H9 (cell line): ENCODE measurements around the gene FOXR1. TPM values are rescaled to one million over a fixed set of nuclear protein-coding genes. Genes with fewer than 3 reads are reported as not detected.

Source experiments
- DNase-seq: peaks from one replicate; pipeline ENCODE4 v3.0.0-alpha.2; 2017
- H2AFZ ChIP-seq: one replicate; pipeline ENCODE4 v1.6.1; 2013; ENCODE audit warnings: mild to moderate bottlenecking, low read length, control low read depth, moderate library complexity
- H2AK5ac ChIP-seq: 2 replicates; pipeline ENCODE4 v1.6.1; 2013; ENCODE audit warnings: low read length, control low read depth, mixed read lengths; ENCODE audit not compliant: insufficient read length
- H2BK120ac ChIP-seq: one replicate; pipeline ENCODE4 v1.6.1; 2013; ENCODE audit warnings: low read depth, mild to moderate bottlenecking, low read length, control low read depth, inconsistent platforms; ENCODE audit not compliant: poor library complexity, severe bottlenecking
- H2BK12ac ChIP-seq: 2 replicates; pipeline ENCODE4 v1.6.1; 2013; ENCODE audit warnings: low read length, control low read depth, mixed read lengths, low read depth; ENCODE audit not compliant: insufficient read length
- H2BK15ac ChIP-seq: 2 replicates; pipeline ENCODE4 v1.6.1; 2013; ENCODE audit warnings: low read depth, low read length, control low read depth
- H2BK20ac ChIP-seq: one replicate; pipeline ENCODE4 v1.6.1; 2013; ENCODE audit warnings: low read depth, mild to moderate bottlenecking, low read length, control low read depth, inconsistent platforms; ENCODE audit not compliant: poor library complexity, severe bottlenecking
- H2BK5ac ChIP-seq: 2 replicates; pipeline ENCODE4 v1.6.1; 2013; ENCODE audit warnings: low read length, control low read depth, mixed read lengths; ENCODE audit not compliant: insufficient read length
- H3K14ac ChIP-seq: 2 replicates; pipeline ENCODE4 v1.6.1; 2013; ENCODE audit warnings: low read length, control low read depth; ENCODE audit not compliant: insufficient read depth
- H3K18ac ChIP-seq: 2 replicates; pipeline ENCODE4 v1.6.1; 2013; ENCODE audit warnings: low read depth, mild to moderate bottlenecking, mixed read lengths, low read length, control low read depth; ENCODE audit not compliant: insufficient read length
- H3K23ac ChIP-seq: 2 replicates; pipeline ENCODE4 v1.6.1; 2013; ENCODE audit warnings: low read length, control low read depth, mixed read lengths, low read depth; ENCODE audit not compliant: insufficient read length
- H3K23me2 ChIP-seq: 2 replicates; pipeline ENCODE4 v1.6.1; 2013; ENCODE audit warnings: low read depth, mild to moderate bottlenecking, mixed read lengths, low read length, control low read depth; ENCODE audit not compliant: insufficient read length, poor library complexity, severe bottlenecking
- H3K27ac ChIP-seq: 2 replicates; pipeline ENCODE4 v1.5.1; 2013; ENCODE audit warnings: low read length, control low read depth, mixed read lengths, low read depth; ENCODE audit not compliant: insufficient read length
- H3K27me3 ChIP-seq: 2 replicates; pipeline ENCODE4 v1.6.1; 2013; ENCODE audit warnings: low read length, control low read depth, inconsistent platforms; ENCODE audit not compliant: insufficient read depth
- H3K4ac ChIP-seq: 2 replicates; pipeline ENCODE4 v1.6.1; 2013; ENCODE audit warnings: low read depth, mild to moderate bottlenecking, control low read depth, inconsistent platforms, low read length, moderate library complexity
- H3K4me1 ChIP-seq: 2 replicates; pipeline ENCODE4 v1.6.1; 2013; ENCODE audit warnings: low read length, control low read depth, inconsistent platforms; ENCODE audit not compliant: insufficient read depth
- H3K4me2 ChIP-seq: 2 replicates; pipeline ENCODE4 v1.6.1; 2013; ENCODE audit warnings: low read length, control low read depth, mixed read lengths; ENCODE audit not compliant: insufficient read length, insufficient read depth
- H3K56ac ChIP-seq: 2 replicates; pipeline ENCODE4 v1.6.1; 2013; ENCODE audit warnings: low read depth, mild to moderate bottlenecking, mixed read lengths, low read length, control low read depth; ENCODE audit not compliant: insufficient read length
- H3K79me1 ChIP-seq: 2 replicates; pipeline ENCODE4 v1.6.1; 2013; ENCODE audit warnings: low read depth, mild to moderate bottlenecking, moderate library complexity, low read length, control low read depth, inconsistent platforms; ENCODE audit not compliant: insufficient read depth, poor library complexity, severe bottlenecking
- H3K79me2 ChIP-seq: 2 replicates; pipeline ENCODE4 v1.6.1; 2013; ENCODE audit warnings: low read length, control low read depth, inconsistent platforms; ENCODE audit not compliant: insufficient read depth
- H3K9ac ChIP-seq: 2 replicates; pipeline ENCODE4 v1.6.1; 2013; ENCODE audit warnings: low read length, control low read depth, mixed read lengths; ENCODE audit not compliant: insufficient read length; ENCODE audit errors: extremely low read depth
- H3K9me3 ChIP-seq: one replicate; pipeline ENCODE4 v1.6.1; 2013; ENCODE audit warnings: low read depth, low read length, inconsistent platforms; ENCODE audit not compliant: control insufficient read depth
- H3T11ph ChIP-seq: one replicate; pipeline ENCODE4 v1.6.1; 2013; ENCODE audit warnings: mild to moderate bottlenecking, low read length, control low read depth, inconsistent platforms
- H4K20me1 ChIP-seq: one replicate; pipeline ENCODE4 v1.6.1; 2013; ENCODE audit not compliant: control insufficient read depth, insufficient read length, insufficient read depth
- H4K5ac ChIP-seq: 2 replicates; pipeline ENCODE4 v1.6.1; 2013; ENCODE audit warnings: low read depth, mild to moderate bottlenecking, mixed read lengths, low read length, control low read depth; ENCODE audit not compliant: insufficient read length
- H4K8ac ChIP-seq: replicated peaks from 2 replicates; pipeline ENCODE4 v1.6.1; 2013; ENCODE audit warnings: low read length, control low read depth, mixed read lengths, low read depth; ENCODE audit not compliant: insufficient read length
- H4K91ac ChIP-seq: 2 replicates; pipeline ENCODE4 v1.6.1; 2013; ENCODE audit warnings: low read depth, mild to moderate bottlenecking, moderate library complexity, mixed read lengths, low read length, control low read depth; ENCODE audit not compliant: insufficient read length
- H3K27ac Mint-ChIP-seq, 3 experiments: 2 replicates in 2 of 3; 3 replicates in 1 of 3; pipeline ENCODE4 v1.8.0; 2020 to 2021; ENCODE audit warnings: mixed read lengths in 3 of 3, mild to moderate bottlenecking in 1 of 3, moderate library complexity in 1 of 3
- H3K27me3 Mint-ChIP-seq: 2 replicates; pipeline ENCODE4 v1.8.0; 2021; ENCODE audit warnings: low read depth, mild to moderate bottlenecking, moderate library complexity, mixed read lengths
- H3K36me3 Mint-ChIP-seq, 3 experiments: 2 replicates in 2 of 3; 3 replicates in 1 of 3; pipeline ENCODE4 v1.8.0; 2020 to 2021; ENCODE audit warnings: low read depth in 3 of 3, mixed read lengths in 3 of 3; ENCODE audit not compliant: insufficient read depth in 1 of 3
- H3K4me1 Mint-ChIP-seq, 2 experiments: 2 replicates each; pipeline ENCODE4 v1.8.0; 2020; ENCODE audit warnings: mixed read lengths in 2 of 2
- H3K4me3 Mint-ChIP-seq, 2 experiments: 2 replicates in 1 of 2; 3 replicates in 1 of 2; pipeline ENCODE4 v1.8.0; 2020 to 2021; ENCODE audit warnings: mild to moderate bottlenecking in 2 of 2, mixed read lengths in 2 of 2, moderate library complexity in 1 of 2
- H3K9me3 Mint-ChIP-seq, 2 experiments: 2 replicates in 1 of 2; 3 replicates in 1 of 2; pipeline ENCODE4 v1.8.0; 2020; ENCODE audit warnings: mild to moderate bottlenecking in 2 of 2, mixed read lengths in 2 of 2, moderate library complexity in 1 of 2
- WGBS: extraction: QIAGEN DNeasy Blood & Tissue Kit; methylation state at CpG from one replicate; pipeline ENCODE4 v1.1.7; 2013; ENCODE audit warnings: missing lambda C conversion rate, low lambda C conversion rate, mixed read lengths; ENCODE audit not compliant: insufficient read length; ENCODE audit errors: extremely low coverage; 5-methylcytosine and 5-hydroxymethylcytosine counted together
- total RNA-seq: library from RNA; stranded (reverse); gene quantifications from 2 replicates; pipeline ENCODE4 v1.2.1, GENCODE V29; 2021
- TF ChIP-seq, protein P1 (sequence below): fragments of 200-600 bp; sonication (generic); conservative IDR thresholded peaks from 3 replicates; pipeline ENCODE4 v1.8.0; 2021; ENCODE audit warnings: antibody characterized with exemption, mild to moderate bottlenecking

Gene FOXR1
- total RNA-seq, 1 experiment from 2014 or later = not detected

DNA sequence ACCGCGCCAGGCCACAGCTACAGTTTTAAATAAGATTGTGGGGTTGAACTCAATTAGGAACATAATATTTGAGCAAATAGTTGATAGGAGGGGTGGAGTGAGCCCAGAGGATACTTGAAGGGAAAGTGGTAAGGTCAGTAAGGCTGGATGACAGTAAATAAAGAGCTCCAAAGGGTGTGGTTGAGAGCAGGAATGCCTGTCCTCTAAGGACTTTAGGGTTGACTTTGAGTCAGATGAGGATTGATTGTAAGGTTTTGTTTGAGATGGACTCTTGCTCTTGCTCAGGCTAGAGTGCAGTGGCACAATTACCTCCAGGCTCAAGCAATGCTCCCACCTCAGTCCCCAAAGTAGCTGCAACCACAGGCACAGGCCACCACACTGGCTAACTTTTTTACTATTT lies 2.4 kb downstream of the FOXR1 start:
- no peak overlapping the region for H2BK15ac ChIP-seq
- no peak overlapping the region for H3T11ph ChIP-seq
- no peak overlapping the region for H3K27ac ChIP-seq
- H3K23me2 ChIP-seq = no peaks in the 10 kb centered on the region
- no peaks in the 10 kb centered on the region for H3K27me3 ChIP-seq
- H4K8ac ChIP-seq = no peak overlapping the region
- Mint-ChIP-seq H3K27ac (no peak overlapping the region; a peak in 1 of 7 replicates), H3K27me3 (peaks cover 8% of the 10 kb centered on the region; the same call in 1 of the 2 replicates), H3K36me3 (no peaks in the 10 kb centered on the region), H3K4me3 (no peak overlapping the region), H3K4me1 (peaks cover 0 to 4% of the 10 kb centered on the region in 2 experiments; a peak in 2 of 4 replicates), H3K9me3 (peaks cover 0 to 2% of the 10 kb centered on the region in 2 experiments; a peak in 2 of 5 replicates)
- H2AK5ac ChIP-seq = no peak overlapping the region
- no peak for DNase-seq
- H2BK120ac ChIP-seq = no peak overlapping the region
- no peaks in the 10 kb centered on the region for H3K9me3 ChIP-seq
- no peak overlapping the region for H3K9ac ChIP-seq
- no peak overlapping the region for H4K91ac ChIP-seq
- no peak overlapping the region for H2BK20ac ChIP-seq
- no peaks in the 10 kb centered on the region for H3K79me1 ChIP-seq
- no peaks in the 10 kb centered on the region for H3K4me1 ChIP-seq
- H2AFZ ChIP-seq = no peak overlapping the region
- H2BK5ac ChIP-seq = no peak overlapping the region
- H2BK12ac ChIP-seq = no peak overlapping the region
- H4K20me1 ChIP-seq = no peaks in the 10 kb centered on the region
- H3K4me2 ChIP-seq = no peak overlapping the region
- no peaks in the 10 kb centered on the region for H3K79me2 ChIP-seq
- WGBS = no CpG with 5 or more reads among the region's 2 CpGs
- no peak overlapping the region for H3K23ac ChIP-seq
- H3K56ac ChIP-seq = no peak overlapping the region
- H4K5ac ChIP-seq = no peak overlapping the region
- TF ChIP-seq, protein P1, sequence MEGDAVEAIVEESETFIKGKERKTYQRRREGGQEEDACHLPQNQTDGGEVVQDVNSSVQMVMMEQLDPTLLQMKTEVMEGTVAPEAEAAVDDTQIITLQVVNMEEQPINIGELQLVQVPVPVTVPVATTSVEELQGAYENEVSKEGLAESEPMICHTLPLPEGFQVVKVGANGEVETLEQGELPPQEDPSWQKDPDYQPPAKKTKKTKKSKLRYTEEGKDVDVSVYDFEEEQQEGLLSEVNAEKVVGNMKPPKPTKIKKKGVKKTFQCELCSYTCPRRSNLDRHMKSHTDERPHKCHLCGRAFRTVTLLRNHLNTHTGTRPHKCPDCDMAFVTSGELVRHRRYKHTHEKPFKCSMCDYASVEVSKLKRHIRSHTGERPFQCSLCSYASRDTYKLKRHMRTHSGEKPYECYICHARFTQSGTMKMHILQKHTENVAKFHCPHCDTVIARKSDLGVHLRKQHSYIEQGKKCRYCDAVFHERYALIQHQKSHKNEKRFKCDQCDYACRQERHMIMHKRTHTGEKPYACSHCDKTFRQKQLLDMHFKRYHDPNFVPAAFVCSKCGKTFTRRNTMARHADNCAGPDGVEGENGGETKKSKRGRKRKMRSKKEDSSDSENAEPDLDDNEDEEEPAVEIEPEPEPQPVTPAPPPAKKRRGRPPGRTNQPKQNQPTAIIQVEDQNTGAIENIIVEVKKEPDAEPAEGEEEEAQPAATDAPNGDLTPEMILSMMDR = no peak
- H3K14ac ChIP-seq = no peak overlapping the region
- H3K4ac ChIP-seq = no peak overlapping the region
- no peak overlapping the region for H3K18ac ChIP-seq
